H1 (cell line): ENCODE measurements around the gene INVS.

Experiments
- CTCF ChIP-seq, 3 experiments: IDR thresholded peaks; 1 replicate in 2 of 3; 2 replicates in 1 of 3; pipeline versions ENCODE4 v1.5.1 to v1.6.1; 2011; ENCODE audit warnings: low read length in 3 of 3, mild to moderate bottlenecking in 3 of 3, inconsistent platforms in 2 of 3, low read depth in 1 of 3, moderate library complexity in 1 of 3; ENCODE audit not compliant: insufficient read depth in 1 of 3; ENCODE audit errors: control extremely low read depth in 1 of 3
- SP1 ChIP-seq: IDR thresholded peaks from 2 replicates; pipeline ENCODE4 v1.6.1; 2011; ENCODE audit warnings: low read depth, low read length
- TBP ChIP-seq: IDR thresholded peaks from 2 replicates; pipeline ENCODE4 v1.6.1; 2011; ENCODE audit warnings: low read depth, low read length, improper control_type of control experiment

GRCh38 chr9:100104314-100104713 is 5.3 kb downstream of the INVS start:
- no peak for TF ChIP-seq SP1
- no peak for TF ChIP-seq CTCF (IDR thresholded peaks at IDR 0.05; ENCODE audit: control extremely low read depth in 1 of 3, insufficient read depth in 1 of 3, low read depth in 1 of 3, low read length in 3 of 3)
- no peak for TF ChIP-seq TBP
